ENCODE results near the gene GSTT2.

The GSTT2 gene

GRCh38 chr22:24008381-24009226 lies 28.7 kb downstream of the GSTT2 start:
- no peak for TF ChIP-seq REST (IDR thresholded peaks at IDR 0.05; ENCODE audit: insufficient read depth in 1 of 2, low read depth in 2 of 2, low read length in 2 of 2)
- no peak for TF ChIP-seq SIN3A (IDR thresholded peaks at IDR 0.05; ENCODE audit: borderline replicate concordance, insufficient read depth, low read length)
- TF ChIP-seq TAF1 (IDR thresholded peaks at IDR 0.05; ENCODE audit: borderline replicate concordance, insufficient read depth, low read length): no peak
- TF ChIP-seq POLR2AphosphoS5 (IDR thresholded peaks at IDR 0.05; ENCODE audit: low read depth, low read length): no peak
- no peak for TF ChIP-seq FOXP2 (optimal IDR thresholded peaks at IDR 0.05; ENCODE audit: borderline replicate concordance, extremely low read depth, extremely low read length, insufficient read depth)

- TF ChIP-seq POLR2AphosphoS5 (IDR thresholded peaks at IDR 0.05; ENCODE audit: low read depth, low read length): no peak
- no peak for TF ChIP-seq FOXP2 (optimal IDR thresholded peaks at IDR 0.05; ENCODE audit: borderline replicate concordance, extremely low read depth, extremely low read length, insufficient read depth)
- TF ChIP-seq REST (IDR thresholded peaks at IDR 0.05; ENCODE audit: insufficient read depth in 1 of 2, low read depth in 2 of 2, low read length in 2 of 2): no peak
- no peak for TF ChIP-seq SIN3A (IDR thresholded peaks at IDR 0.05; ENCODE audit: borderline replicate concordance, insufficient read depth, low read length)
- TF ChIP-seq TAF1 (IDR thresholded peaks at IDR 0.05; ENCODE audit: borderline replicate concordance, insufficient read depth, low read length): no peak
Observed at GRCh38 chr22:24009227-24010017, 29.5 kb downstream of the GSTT2 start.

GRCh38 chr22:24010018-24010391 lies 30.1 kb downstream of the GSTT2 start:
- no peak for TF ChIP-seq SIN3A (IDR thresholded peaks at IDR 0.05; ENCODE audit: borderline replicate concordance, insufficient read depth, low read length)
- no peak for TF ChIP-seq TAF1 (IDR thresholded peaks at IDR 0.05; ENCODE audit: borderline replicate concordance, insufficient read depth, low read length)
- TF ChIP-seq FOXP2 (optimal IDR thresholded peaks at IDR 0.05; ENCODE audit: borderline replicate concordance, extremely low read depth, extremely low read length, insufficient read depth): no peak
- TF ChIP-seq POLR2AphosphoS5 (IDR thresholded peaks at IDR 0.05; ENCODE audit: low read depth, low read length): no peak
- no peak for TF ChIP-seq REST (IDR thresholded peaks at IDR 0.05; ENCODE audit: insufficient read depth in 1 of 2, low read depth in 2 of 2, low read length in 2 of 2)

GRCh38 chr22:24011735-24012068 lies 31.8 kb downstream of the GSTT2 start:
- TF ChIP-seq FOXP2 (optimal IDR thresholded peaks at IDR 0.05; ENCODE audit: borderline replicate concordance, extremely low read depth, extremely low read length, insufficient read depth) (no peak), REST (IDR thresholded peaks at IDR 0.05; ENCODE audit: insufficient read depth in 1 of 2, low read depth in 2 of 2, low read length in 2 of 2) (no peak), TAF1 (IDR thresholded peaks at IDR 0.05; ENCODE audit: borderline replicate concordance, insufficient read depth, low read length) (no peak), POLR2AphosphoS5 (IDR thresholded peaks at IDR 0.05; ENCODE audit: low read depth, low read length) (no peak), SIN3A (IDR thresholded peaks at IDR 0.05; ENCODE audit: borderline replicate concordance, insufficient read depth, low read length) (no peak)
